ENCODE results near the gene SLC34A3. TPM values are rescaled to one million over a fixed set of nuclear protein-coding genes. Genes with fewer than 3 reads are reported as not detected.

Gene SLC34A3
- under 1 TPM in 2 of 3 donors, not detected in 1; 0.04 to 0.06 TPM for polyA plus RNA-seq

DNA sequence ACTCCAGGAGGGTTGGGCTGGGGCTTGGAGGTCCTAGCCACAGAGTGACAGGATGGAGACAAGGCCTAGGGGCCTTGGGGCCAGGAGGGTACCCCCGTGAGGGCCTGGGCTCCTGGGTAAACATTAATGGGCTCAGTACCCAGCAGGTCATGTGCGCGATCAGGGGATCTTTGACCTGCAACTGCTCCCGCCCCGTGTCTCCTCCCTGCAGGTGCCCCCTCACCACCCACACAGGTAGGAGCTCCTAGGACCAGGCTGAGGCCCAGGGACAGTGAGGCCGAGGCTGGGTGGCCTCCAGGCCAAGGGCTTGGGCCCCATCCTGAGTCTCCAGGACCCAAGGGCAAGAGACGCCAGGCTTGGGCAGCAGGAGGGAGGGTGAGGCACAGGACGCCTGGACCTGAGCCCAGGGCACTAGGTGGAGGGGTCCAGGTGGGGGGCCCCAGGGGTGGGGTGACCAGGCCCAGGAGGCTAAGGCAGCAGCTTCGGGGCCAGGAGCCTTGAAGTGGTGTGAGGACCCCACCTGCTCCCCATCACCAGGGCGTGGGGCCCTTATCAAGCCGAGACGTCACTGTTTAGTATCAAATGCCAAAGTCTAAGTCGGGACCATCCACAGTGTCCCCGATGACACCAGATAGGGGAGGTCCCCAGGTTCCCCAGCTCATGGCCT lies at the start of gene SLC34A3:
SLC34A3 (plus strand) TSS at position 197 of the 667 bp plus-strand sequence. CDS start 802 bp downstream, outside the sequence.
- WGBS, 3 donors = 62 to 72% (median 72%) methylated on average over 14 of the region's 14 CpGs

DNA sequence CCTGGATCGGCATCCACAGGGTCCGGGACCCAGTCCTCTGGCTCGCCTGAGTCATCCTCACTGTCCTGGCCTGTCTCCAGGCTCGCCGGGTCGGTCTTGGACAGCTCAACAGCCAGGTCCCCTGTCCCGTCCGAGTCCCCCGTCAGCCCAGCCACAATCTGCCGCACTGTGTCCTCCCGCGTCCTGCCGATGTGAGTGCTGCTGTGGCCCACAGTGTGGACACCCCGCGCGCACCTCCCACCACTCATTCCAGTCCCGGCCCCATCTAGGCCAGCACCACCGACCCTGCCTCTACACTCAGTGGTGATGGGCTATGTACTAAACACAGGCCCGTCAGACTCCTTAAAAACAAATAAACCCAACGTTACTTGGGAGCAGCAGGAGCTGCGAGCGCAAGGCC lies 49.0 kb upstream of the SLC34A3 start:
- WGBS, 3 donors = 95 to 96% (median 95%) methylated on average over 22 of the region's 22 CpGs
- no peak overlapping the region for H3K27ac ChIP-seq (ENCODE audit: low read depth, low read length)

More for the DNA sequence above, at the start of gene SLC34A3:
- no peak within 1 kb of the TSS for H3K27ac ChIP-seq (ENCODE audit: low read depth, low read length)

DNA sequence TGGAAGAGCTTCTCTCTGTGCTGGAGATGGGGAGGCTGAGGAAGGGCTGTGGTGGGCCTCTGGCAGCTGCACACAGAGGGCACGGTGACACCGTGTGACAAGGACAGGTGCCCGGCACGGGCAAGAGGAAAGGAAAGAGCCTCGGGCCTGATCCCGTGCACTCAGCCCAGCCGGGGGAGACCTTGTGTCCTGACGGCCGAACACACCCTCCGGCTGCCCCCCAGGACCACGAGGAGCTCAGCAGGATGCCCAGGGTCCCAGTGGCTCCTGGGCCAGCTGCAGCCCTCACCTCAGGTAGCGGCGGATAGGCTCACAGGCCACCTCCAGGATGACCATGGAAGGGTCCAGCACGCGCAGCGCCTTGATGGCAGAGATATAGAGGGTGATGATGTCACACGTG lies 47.9 kb upstream of the SLC34A3 start:
- 88 to 92% (median 91%) methylated on average over 14 to 17 of the region's 17 CpGs for WGBS, 3 donors
- no peak overlapping the region for H3K27ac ChIP-seq (ENCODE audit: low read depth, low read length)

DNA sequence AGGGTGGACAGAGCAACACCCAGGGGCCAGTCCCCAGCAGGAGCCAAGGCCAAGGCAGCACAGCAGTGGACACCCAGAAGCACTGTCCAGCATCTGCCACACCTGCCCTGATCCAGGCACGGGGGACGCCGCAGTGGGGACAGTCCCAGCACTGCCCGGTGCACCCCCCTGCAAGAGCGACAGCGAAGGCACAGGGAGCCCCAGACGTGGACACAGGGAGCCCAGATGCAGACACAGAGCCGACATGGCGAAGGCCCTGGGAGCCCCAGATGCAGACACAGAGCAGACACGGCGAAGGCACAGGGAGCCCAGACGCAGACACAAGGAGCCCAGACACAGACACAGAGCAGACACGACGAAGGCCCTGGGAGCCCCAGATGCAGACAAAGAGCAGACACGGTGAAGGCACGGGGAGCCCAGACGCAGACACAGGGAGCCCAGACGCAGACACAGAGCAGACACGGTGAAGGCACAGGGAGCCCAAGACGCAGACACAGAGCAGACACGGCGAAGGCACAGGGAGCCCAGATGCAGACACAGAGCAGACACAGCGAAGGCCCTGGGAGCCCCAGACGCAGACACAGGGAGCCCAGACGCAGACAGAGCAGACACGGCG lies 46.6 kb upstream of the SLC34A3 start:
- no peak overlapping the region for H3K27ac ChIP-seq (ENCODE audit: low read depth, low read length)
- 91 to 94% (median 93%) methylated on average over 27 of the region's 27 CpGs for WGBS, 3 donors

DNA sequence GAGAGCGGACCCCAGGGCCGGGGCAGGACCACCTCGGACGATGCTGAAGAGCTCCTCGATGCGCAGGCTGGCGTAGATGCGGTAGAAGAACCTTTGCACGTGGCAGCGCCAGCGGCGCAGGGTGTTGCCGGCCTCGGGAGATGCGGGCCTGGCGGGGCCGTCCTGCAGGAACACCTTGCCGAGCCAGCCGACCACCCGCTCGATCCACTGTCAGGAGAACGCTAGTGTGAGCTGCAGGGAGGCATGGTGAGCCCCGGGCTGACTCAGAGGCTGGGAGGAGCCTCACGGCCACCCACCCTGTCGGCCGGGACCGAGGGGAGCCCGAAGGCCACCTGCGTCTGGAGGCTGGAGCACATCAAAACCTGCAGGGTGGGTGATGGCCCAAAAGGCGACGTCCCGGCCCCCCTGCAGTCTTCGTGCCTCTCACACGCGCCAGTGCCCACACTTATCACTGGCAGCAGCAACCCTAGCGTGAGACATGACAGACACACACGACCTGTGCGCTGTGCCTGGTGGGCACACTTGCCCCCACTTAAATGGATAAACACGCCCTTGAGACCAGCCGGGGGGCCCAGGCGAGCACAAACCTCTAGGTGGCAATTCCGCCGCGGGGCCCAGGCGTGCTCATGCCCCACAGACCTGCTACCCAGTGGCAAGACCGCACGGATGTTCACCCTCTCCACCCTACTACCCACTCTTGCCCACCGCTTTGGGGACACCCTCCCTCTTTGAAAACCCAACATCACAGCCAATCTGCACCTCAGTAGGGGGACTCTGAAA lies 45.6 kb upstream of the SLC34A3 start:
- 93% methylated on average over 46 to 48 of the region's 48 CpGs for WGBS, 3 donors
- H3K27ac ChIP-seq (ENCODE audit: low read depth, low read length) = no peak overlapping the region

DNA sequence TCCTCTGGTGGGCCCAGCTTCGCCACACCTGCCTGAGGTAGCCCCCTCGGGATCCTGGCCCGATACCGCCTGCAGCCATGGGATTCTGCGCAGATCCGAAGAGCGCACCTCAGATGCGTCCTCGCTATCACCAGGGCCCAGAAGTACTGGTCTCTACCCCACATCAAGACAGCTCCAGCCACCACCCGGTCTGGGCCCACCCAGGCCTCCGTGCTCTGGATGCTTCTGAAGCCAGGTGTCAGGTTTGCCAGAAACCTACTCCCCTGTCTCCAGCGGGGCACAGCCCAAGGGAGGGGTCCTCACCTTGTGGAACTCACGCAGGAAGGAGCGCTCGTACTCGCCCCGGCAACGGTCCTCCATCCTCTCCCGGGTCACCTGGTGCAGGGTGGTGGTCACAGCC lies 44.8 kb upstream of the SLC34A3 start:
- WGBS, 3 donors = 92 to 93% (median 93%) methylated on average over 19 of the region's 19 CpGs
- no peak overlapping the region for H3K27ac ChIP-seq (ENCODE audit: low read depth, low read length)

DNA sequence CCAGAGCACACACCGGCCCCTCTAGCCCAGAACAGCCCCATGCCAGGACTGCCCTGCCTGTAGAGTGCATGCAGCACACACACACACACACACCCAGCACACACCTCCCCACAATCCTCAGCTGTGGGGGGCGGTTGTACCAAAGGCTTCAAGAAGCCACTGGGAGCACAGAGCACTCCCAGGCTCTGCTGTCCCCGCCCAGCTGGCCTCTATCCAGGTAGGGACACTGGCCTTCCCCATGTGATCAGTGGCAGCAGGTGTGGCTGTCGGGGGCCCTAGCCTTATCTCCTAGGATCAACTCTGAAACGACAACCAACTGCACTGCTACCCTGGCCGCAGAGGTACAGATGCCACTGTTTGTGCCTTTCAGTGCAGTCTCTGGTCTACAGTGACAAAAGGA lies 44.3 kb upstream of the SLC34A3 start:
- whole genome bisulfite sequencing, 3 donors = 48 to 83% (median 77%) methylated on average over 6 of the region's 6 CpGs
- no peak overlapping the region for H3K27ac ChIP-seq (ENCODE audit: low read depth, low read length)

DNA sequence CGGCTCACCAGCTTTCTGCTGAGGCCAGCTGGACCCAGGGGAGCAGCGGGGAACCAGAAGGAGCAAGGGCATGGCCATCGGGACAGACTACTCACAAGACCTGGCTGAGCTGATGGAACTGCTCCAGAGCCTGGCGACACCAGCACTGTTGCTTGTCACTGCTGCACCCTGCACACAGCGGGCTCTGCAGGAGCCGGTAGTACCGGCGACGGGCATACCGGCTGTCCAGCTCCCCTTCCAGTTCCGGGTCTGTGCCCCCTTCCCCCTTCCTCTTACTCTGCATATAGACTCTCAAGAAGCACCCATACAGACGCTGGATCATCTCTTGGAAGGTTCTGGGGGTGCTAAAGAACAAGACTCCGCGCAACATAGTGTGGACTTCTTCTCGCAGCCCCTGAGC lies 43.3 kb upstream of the SLC34A3 start:
- WGBS, 3 donors = 74 to 84% (median 78%) methylated on average over 15 of the region's 15 CpGs

DNA sequence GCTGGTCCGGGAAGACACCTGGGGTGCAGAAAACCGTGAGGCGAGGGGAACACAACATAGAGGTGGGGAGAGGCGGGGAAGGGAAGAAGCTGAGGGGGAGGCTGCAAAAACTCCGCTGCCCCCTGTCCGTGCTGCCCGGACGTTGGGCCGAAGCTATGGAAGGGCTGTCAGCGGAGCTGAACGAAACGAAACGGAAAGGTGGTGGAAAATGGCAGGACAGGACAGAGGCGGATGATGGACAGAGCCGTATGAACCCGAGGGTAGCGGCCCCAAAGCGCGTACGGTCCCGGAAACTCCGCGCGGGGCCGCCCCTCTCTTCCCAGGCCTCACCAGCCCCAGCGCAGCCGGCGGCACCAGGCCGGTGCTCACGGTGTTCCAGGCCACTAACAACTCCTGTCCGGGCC lies 42.6 kb upstream of the SLC34A3 start:
- WGBS, 3 donors = 0 to 1% (median 0%) methylated on average over 30 to 31 of the region's 31 CpGs
- peak overlapping the region; percentile 62 for H3K27ac ChIP-seq (ENCODE audit: low read depth, low read length)

More for the DNA sequence above, 43.3 kb upstream of the SLC34A3 start:
- H3K27ac ChIP-seq (ENCODE audit: low read depth, low read length) = no peak overlapping the region

DNA sequence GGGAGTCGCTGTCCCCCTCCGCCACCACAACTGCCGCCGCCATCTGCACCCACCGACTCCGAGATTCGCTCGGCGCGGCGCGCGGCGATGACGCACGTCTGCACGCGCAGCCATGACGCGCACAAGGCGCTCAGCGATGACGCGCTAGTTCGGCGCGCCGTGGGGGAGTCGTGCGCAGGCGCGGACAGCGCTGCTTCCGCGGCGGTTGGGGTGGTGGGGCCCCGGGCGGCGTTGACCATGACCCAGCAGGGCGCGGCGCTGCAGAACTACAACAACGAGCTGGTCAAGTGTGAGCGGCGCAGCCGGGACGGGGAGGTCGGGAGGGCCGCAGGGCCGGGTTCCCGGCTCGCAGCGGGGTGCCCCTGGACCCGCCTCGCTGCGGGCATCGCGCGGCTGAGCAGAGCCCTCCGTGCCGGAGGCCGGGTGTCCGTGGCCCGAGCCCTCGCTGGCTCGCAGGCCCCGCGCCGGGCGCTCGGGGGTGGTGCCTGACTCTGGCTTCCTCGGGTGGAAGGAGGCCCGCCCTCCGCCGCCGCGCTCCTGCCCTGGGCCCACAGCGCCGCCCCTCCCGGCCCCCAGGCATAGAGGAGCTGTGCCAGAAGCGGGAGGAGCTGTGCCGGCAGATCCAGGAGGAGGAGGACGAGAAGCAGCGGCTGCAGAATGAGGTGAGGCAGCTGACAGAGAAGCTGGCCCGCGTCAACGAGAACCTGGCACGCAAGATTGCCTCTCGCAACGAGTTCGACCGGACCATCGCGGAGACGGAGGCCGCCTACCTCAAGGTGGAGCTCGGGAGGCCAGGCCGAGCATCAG lies 42.0 kb upstream of the SLC34A3 start, which contains the start of the genes ANAPC2 and SSNA1:
ANAPC2 (minus strand) TSS at position 71 of the 807 bp plus-strand sequence; CDS start at position 43, 28 bp downstream.
SSNA1 (plus strand) TSS at position 187 of the 807 bp plus-strand sequence; CDS start at position 238, 51 bp downstream.
- 0% methylated on average over 68 to 98 of the region's 98 CpGs for WGBS, 3 donors

DNA sequence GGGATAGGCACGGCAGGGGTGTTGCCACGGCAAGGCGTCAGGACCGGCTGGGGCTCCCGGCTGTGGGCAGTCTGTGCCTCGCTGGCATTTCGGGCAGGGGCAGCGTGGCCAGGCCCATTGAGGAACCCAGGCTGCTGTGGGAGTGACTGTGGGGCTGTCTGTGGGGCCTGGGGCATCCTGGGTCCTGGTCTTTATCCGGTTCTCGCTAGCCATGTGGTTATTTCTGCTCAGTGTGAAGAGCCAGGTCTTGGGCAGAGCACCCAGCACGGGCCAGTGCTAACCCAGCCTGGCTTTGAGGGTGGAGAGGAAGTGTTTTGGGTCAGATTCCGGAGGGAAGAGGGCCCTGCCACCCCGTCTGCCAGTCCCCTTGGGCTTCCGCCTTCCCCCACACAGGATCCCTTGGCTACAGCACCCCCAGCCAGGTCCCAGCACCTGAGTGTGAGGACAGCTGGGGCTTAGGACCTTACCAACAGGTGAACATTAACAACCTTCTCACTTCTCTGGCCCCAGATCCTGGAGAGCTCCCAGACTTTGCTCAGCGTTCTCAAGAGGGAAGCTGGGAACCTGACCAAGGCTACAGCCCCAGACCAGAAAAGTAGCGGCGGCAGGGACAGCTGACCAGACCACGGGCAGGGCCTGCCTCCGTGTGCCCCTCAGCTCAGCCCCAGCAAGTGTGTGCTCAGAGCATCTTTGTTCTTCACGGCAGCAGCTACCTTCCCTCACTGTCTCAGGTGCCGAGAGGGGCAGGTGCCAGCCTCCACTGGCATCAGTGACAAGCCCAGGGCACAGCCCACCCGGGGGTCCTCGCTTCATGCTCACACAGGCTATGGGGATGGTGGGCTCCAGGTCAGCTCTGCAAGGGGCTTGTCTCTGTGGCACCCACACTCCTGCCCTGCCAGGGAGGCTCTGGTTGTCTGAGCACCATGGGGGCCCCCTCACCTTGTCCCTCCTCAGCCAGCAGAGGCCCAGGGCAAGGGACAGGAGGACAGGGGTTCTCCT lies 41.1 kb upstream of the SLC34A3 start:
- H3K27ac ChIP-seq (ENCODE audit: low read depth, low read length) = no peak overlapping the region
- WGBS, 3 donors = 16 to 32% (median 29%) methylated on average over 21 to 23 of the region's 23 CpGs

More for the DNA sequence above, 42.0 kb upstream of the SLC34A3 start, which contains the start of the genes ANAPC2 and SSNA1:
- peak within 1 kb of the TSS; percentile 62 for H3K27ac ChIP-seq (ENCODE audit: low read depth, low read length)

DNA sequence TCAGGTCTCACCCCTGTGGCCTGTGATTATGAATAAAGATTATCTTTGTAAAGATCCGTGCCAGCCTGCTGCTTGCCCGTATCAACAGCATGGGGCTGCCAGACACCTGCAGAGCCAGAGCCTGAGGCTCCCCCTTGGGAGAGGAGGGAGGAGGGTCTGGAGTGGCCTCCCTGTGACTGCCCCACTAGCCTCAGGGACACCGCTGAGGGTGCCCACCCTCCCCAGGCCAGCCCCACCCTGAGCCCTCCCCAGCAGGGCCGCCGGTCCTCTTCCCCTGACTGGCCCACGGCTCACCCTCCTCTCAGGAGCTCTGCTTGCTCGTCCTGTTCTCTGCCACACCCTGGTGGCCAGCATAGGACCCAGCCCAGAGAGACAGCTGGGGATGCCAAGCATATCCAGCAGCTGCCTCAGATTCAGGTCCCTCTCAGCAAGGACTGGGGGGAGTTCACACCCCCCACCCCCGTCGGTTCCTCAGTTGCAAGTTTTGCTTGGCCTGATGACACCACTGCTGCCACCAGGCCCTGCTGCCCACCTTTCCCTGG lies 40.3 kb upstream of the SLC34A3 start:
- WGBS, 3 donors = 43 to 80% (median 65%) methylated on average over 9 of the region's 9 CpGs
- no peak overlapping the region for H3K27ac ChIP-seq (ENCODE audit: low read depth, low read length)

DNA sequence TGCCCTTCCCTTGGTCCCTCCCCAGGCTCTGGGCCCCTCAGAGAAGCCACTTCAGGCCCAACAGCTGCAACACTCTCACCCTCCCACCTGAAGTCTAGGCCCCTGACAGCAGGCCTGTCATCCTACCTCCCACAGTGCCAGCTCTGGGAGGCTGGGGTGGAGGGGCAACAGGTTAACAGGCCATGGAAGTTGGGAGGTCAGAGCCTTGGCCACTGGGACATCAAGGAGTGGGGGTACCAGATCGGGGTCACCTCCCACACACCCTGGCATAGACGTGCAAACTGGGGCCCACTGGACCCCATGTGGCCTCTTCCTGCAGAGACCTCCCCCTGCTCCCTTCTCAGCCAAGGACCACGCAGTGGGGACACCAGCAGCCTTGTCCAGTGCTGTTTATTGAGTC lies 39.5 kb upstream of the SLC34A3 start:
- WGBS, 3 donors = 56 to 78% (median 72%) methylated on average over 3 of the region's 3 CpGs
- no peak overlapping the region for H3K27ac ChIP-seq (ENCODE audit: low read depth, low read length)

DNA sequence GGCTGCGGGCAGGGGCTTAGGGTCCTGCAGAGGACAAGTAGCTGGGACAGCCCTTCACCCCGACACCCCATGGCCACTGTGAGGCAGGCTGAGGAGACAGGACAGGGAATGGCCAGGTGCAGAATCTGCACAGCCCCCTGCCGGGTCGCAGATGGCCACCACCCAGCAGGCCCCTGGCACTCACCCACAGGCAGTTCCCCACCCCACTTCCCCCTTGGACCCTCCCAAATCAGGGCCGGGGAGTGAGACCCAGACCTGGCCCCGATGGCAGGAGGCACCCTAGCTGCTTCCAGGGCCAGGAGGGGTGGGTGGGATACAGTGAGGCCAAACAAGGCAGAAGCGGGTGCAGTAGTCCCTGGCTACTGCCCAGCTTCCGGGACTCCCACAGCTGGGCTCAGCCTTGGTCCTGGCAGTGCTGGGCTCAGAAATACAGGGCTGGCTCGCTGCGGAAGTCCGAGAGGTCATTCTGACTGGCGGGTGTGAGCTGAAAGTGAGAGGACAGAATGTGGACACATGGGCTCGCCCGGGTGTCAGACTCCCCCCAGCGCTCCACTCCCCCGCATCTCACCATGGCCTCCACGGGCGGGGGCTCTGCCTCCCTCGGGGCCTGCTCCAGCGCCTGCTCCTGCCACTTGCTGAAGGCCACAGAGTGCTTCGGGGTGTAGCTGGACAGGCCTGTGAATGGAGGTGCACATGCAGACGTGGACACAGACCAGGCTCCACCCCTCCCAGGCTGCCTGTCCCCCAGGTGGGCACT lies 38.8 kb upstream of the SLC34A3 start:
- WGBS, 3 donors = 67 to 84% (median 81%) methylated on average over 21 to 22 of the region's 22 CpGs
- H3K27ac ChIP-seq (ENCODE audit: low read depth, low read length) = no peak overlapping the region

DNA sequence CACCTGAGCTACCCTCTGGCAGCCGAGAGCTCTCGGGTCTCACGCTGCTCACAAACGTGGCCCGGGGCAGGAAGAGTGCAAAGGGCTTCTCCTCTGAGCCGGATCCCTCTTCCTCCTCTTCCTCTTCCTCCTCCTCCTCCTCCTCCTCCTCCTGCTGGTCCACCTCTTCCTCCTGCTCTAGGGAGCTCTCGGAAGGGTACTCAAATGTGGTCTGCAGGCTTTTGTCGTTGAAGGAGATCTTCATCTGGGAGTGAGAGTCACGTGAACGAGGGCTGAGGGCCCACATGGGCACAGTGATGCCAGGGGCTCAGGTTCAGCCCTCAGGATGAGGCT lies 38.3 kb upstream of the SLC34A3 start:
- WGBS, 3 donors = 66 to 79% (median 76%) methylated on average over 10 of the region's 10 CpGs
- no peak overlapping the region for H3K27ac ChIP-seq (ENCODE audit: low read depth, low read length)

DNA sequence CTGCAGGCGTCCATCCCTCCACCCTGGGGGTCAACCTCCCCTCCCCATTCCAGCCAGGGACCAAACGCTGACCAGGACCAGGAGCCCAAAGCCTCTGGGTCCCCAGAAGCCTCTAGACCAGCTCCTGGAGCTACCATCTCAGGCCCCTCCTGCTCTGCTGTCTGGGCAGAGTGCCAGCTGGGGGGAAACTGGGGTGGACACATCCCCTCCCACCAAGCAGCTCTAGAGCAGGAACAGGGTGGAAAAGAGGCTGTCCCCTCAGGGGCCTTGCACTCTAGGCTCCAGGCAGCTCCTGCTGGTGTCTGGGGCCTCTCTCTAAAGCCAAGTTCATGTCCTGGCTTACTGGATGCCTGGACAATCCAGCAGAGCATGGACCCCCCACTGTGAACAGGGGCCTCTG lies 37.8 kb upstream of the SLC34A3 start:
- no peak overlapping the region for H3K27ac ChIP-seq (ENCODE audit: low read depth, low read length)
- 73 to 79% (median 74%) methylated on average over 2 of the region's 2 CpGs for WGBS, 3 donors
